Fibroblast of pulmonary artery (primary cell): ENCODE data around the gene GMPPA.

ENCODE experiments used
- DNase-seq: peaks from one replicate; pipeline ENCODE4 v3.0.0-alpha.2; 2010; ENCODE audit warnings: low read depth
- H3K4me3 ChIP-seq: replicated peaks from 2 replicates; pipeline ENCODE4 v1.5.1; 2011; ENCODE audit warnings: low read depth, mild to moderate bottlenecking, control low read depth, low read length, moderate library complexity
- TF ChIP-seq, protein P1 (sequence below): IDR thresholded peaks from 2 replicates; pipeline ENCODE4 v1.5.1; 2011; ENCODE audit warnings: mild to moderate bottlenecking, control low read depth, low read length, inconsistent platforms; ENCODE audit errors: missing control alignments

Gene GMPPA

DNA sequence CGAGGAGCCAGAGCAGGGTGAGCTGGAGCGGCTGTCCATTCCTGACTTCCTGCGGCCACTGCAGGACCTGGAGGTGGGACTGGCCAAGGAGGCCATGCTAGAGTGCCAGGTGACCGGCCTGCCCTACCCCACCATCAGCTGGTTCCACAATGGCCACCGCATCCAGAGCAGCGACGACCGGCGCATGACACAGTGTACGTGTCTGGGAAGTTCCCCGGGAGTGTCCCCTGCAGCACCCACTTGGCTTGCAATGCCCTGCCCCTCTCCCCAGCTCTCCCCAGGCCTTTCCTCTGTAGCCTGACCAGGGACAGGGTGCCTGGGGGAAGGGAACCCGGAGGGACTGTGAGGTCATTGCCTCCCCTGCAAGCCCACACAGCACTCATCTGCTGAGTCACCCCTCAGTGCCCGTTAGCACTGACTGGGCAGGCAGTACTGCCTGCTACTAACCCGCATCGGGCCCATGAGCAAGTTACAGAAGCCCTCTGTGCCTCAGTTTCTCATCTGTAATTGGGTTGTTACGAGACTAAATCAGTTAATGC lies 29.4 kb upstream of the GMPPA start:
- DNase-seq: peak; percentile 53
- TF ChIP-seq, protein P1, sequence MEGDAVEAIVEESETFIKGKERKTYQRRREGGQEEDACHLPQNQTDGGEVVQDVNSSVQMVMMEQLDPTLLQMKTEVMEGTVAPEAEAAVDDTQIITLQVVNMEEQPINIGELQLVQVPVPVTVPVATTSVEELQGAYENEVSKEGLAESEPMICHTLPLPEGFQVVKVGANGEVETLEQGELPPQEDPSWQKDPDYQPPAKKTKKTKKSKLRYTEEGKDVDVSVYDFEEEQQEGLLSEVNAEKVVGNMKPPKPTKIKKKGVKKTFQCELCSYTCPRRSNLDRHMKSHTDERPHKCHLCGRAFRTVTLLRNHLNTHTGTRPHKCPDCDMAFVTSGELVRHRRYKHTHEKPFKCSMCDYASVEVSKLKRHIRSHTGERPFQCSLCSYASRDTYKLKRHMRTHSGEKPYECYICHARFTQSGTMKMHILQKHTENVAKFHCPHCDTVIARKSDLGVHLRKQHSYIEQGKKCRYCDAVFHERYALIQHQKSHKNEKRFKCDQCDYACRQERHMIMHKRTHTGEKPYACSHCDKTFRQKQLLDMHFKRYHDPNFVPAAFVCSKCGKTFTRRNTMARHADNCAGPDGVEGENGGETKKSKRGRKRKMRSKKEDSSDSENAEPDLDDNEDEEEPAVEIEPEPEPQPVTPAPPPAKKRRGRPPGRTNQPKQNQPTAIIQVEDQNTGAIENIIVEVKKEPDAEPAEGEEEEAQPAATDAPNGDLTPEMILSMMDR: no peak
- H3K4me3 ChIP-seq: no peak overlapping the region

DNA sequence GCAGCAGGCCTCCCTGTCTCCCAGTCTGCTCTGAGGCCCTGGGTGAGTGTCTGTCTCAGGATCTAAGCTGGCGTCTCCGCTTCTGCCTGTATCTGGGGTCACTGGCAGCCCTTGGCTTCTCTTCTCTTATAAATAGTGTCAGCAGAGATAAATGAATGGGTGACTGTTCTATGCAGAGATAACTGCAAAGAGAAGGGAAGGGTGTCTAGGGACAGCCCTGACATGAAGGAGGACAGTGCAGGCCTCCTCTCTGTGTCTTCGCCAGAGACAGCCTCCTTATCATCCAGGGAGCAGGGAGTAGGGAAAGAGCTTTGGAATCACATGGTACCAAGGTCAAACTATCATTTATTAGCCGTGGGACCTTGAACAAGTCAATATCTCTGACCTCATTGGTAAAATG lies 28.3 kb upstream of the GMPPA start:
- TF ChIP-seq, protein P1: no peak
- no peak overlapping the region for H3K4me3 ChIP-seq

DNA sequence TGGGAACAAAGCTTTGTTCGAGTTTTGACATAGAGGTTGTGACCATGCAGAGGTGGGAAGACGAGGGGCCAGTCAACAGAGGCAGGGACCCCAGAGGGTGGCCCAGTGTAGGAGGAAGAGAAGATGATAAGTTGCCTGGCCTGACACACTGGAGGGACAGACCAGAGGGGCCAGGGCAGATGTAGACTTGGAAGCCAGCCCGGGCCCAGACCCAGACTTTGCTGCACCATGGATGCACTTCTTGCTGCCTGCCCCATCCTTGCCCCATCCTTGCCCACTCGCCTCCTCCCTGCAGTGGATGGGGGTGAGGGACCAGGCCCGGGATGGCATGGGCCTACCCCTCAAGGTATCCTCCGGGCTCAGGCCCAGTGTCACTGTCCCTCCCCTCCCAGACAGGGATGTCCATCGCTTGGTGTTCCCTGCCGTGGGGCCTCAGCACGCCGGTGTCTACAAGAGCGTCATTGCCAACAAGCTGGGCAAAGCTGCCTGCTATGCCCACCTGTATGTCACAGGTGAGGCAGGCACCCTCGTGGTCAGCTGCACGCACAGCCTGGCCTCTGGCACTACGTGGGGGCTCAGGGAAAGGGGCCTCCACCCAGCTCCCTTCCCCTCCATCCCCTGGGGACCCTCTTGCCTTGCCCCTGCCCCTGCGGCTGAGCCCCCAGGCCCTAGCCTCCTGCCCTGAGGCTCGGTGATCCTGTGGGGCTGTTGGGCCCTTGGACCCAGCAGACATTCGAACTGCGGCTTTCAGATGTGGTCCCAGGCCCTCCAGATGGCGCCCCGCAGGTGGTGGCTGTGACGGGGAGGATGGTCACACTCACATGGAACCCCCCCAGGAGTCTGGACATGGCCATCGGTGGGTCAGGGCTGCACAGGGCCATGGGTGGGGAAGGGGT lies 27.0 kb upstream of the GMPPA start:
- no peak for DNase-seq
- TF ChIP-seq, protein P1: no peak
- no peak overlapping the region for H3K4me3 ChIP-seq

More for the DNA sequence above, 28.3 kb upstream of the GMPPA start:
- DNase-seq: no peak

DNA sequence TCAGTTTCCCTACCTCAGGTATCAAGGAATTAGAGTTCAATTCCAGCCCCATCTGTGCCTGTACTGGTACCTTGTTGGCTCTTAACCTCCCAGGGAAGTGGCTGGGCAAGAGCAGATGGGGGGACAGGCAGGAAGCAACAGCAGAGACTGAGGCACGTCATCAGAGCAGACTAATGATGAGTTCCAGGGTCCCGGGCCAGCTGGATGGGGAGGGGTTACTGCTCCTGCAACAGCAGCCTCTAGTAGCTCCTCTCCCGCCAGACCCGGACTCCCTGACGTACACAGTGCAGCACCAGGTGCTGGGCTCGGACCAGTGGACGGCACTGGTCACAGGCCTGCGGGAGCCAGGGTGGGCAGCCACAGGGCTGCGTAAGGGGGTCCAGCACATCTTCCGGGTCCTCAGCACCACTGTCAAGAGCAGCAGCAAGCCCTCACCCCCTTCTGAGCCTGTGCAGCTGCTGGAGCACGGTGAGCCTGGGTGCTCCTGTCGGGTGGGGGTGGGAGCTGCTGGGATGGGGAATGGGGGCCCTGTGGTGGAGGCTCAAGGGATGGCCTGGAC lies 26.0 kb upstream of the GMPPA start:
- no peak overlapping the region for H3K4me3 ChIP-seq
- no peak for DNase-seq
- TF ChIP-seq, protein P1: no peak

DNA sequence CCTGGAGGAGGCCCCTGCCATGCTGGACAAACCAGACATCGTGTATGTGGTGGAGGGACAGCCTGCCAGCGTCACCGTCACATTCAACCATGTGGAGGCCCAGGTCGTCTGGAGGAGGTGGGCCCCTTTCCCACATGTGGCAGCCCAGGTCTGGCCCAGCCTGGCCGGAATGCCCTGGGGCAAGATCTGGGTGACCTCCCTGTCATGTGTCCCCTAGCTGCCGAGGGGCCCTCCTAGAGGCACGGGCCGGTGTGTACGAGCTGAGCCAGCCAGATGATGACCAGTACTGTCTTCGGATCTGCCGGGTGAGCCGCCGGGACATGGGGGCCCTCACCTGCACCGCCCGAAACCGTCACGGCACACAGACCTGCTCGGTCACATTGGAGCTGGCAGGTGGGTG lies 25.2 kb upstream of the GMPPA start:
- no peak for DNase-seq
- H3K4me3 ChIP-seq: no peak overlapping the region
- TF ChIP-seq, protein P1: no peak

DNA sequence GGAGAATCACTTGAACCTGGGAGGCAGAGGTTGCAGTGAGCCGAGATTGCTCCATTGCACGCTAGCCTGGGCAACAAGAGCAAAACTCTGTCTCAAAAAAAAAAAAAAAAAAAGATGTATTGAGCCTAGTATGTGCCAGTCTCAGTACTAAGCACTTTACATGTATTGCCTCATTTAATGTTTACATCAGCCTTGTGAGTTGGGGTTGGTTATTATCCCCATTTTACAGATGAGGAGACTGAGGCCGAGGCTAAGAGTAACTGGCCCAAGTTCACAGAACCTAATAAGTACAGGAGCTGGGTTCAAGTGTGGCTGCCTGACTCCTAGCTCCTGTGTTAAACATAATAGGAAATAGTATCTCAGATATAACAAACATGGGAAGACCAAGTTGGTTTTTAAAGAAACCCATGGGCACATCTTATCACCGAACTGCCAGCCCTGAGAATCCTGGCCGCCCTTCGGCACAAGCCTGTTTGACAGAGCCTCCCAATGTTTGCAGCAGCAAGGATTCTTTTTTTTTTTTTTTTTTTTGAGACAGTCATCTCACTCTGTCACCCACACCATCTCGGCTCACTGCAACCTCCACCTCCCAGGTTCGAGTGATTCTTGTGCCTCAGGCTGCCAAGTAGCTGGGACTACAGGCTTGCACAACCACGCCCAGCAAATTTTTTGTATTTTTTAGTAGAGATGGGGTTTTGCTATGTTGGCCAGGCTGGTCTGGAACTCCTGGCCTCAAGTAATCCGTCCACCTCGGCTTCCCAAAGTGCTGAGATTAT lies 24.2 kb upstream of the GMPPA start:
- no peak overlapping the region for H3K4me3 ChIP-seq
- DNase-seq: no peak
- TF ChIP-seq, protein P1: no peak
